ENCODE measurements around the gene PTPRH. TPM values are rescaled to one million over a fixed set of nuclear protein-coding genes. Genes with fewer than 3 reads are reported as not detected.
A peak's percentile ranks its signal among the peaks of the same experiment; 100 is the strongest.
"Not testable (repeated sequence)": the region's sequence is repeated elsewhere in the genome, so short reads cannot be mapped to it uniquely, and the experiment has no call there.

Gene PTPRH
- total RNA-seq, 1 experiment from 2014 or later, result 11.8 TPM

DNA sequence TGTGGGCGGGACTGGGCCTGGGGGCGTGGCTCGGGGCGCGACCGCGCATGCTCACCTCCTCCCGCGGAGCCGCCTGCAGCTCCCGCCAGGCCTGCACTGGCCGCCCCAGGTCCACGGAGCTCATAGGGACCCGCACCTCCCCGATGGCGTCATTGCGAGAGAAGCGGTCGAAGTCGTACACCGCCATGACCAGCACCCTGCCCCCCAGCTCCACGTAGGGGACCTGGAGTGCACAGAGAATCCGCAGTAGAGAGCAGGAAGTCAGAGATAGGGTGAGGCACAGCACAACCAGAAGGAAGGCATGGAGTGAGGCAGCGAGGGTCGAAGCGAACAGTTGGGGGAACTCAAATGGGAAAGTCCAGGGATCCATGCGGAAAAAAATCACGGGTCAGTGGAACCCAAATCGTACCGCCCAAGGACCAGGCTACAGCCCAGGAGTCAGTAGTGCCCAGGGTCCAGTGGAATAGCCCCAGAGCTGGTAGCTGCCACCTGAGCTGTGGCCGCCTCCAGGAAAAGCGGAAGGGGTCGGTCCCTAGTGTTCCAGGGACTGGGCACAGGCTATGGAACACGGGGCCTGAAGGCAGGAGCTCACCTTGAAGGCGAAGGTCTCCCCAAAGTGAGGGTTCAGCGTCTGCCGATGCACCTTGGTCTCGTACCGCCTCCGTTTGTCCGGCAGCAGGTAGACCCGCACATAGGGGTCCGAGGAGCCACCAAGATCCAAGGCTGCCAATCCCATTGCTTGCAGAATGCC, 34.0 kb downstream of the PTPRH start:
- Histone ChIP-seq H3K36me3 (no peaks in the 10 kb centered on the region), H3K9me3 (no peaks in the 10 kb centered on the region), H3K27me3 (peaks cover 7% of the 10 kb centered on the region), H3K4me3 (no peak overlapping the region)
- no peak for DNase-seq

DNA sequence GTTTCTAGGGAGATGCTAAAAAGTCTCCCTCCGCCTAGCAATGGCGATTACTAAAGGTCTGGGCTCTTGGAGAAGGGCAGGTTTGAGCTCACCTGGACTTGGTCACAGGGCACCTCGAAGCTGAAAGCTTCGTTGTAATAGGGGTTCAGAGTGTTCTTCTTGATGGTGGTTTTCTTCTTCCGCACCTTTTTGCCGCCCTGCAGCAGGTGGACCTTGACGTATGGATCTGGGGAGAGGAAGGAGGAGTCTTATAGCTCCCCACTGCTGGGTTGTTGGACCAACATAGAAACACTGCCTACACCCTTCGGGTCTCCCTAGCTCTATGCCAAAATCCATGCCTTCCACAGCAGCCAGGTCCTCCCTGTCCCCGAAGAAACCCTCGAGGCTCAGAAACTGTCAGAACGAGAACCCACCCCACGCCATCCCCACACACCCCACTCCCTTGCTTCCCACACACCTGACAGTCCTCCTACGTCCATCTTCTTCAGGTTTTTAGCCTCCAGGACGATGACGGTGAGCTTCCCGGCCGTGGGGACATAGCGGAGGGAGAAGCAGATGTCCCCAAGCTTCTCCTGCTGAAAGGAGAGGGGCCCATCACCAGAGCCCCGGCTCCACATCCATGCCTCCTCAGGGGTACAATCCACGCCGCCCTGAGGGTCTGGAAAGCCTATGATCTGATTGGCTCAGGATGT, 34.7 kb downstream of the PTPRH start:
- Histone ChIP-seq H3K36me3 (no peaks in the 10 kb centered on the region), H3K4me3 (peak overlapping the region; percentile 62; the same call in 1 of the 2 replicates), H3K27me3 (peaks cover 1% of the 10 kb centered on the region), H3K9me3 (no peaks in the 10 kb centered on the region)
- no peak for DNase-seq

DNA sequence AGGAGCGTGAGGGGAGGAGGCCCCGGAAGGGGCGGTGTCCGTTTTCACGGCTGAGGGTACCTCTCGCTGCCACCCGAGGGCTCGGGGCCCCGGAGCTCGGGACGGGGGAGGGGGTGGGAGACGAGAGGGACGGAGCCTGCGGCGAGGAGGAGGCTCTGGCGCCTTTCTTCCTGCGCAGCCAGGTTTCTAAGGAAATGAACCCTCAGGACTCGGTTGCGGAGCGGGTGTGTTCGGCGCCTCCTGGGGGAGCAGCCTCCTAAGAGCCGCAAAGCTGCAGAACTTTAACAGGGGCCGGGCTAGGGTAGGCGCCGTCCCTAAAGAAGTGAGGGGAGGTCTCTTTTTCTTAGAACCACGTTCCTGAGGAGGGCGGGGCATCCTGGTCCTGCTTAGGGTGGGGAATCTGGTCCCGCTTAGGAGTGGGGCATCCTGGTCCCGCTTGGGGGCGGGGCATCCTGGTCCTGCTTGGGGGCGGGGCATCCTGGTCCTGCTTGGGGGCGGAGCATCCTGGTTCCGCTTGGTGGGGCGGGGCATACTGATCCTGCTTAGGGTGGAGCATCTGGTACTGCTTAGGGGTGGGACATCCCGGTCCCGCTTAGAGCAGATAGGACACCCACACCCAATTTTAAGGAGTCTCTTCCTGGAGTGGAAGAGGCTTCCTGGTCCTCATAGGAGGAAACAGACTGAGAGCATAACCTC, 35.4 kb downstream of the PTPRH start:
- Histone ChIP-seq H3K9me3 (no peaks in the 10 kb centered on the region), H3K4me3 (peak overlapping the region; percentile 62), H3K27me3 (no peaks in the 10 kb centered on the region; the same call in 1 of the 2 replicates), H3K36me3 (no peaks in the 10 kb centered on the region)
- peak; percentile 88 for DNase-seq

DNA sequence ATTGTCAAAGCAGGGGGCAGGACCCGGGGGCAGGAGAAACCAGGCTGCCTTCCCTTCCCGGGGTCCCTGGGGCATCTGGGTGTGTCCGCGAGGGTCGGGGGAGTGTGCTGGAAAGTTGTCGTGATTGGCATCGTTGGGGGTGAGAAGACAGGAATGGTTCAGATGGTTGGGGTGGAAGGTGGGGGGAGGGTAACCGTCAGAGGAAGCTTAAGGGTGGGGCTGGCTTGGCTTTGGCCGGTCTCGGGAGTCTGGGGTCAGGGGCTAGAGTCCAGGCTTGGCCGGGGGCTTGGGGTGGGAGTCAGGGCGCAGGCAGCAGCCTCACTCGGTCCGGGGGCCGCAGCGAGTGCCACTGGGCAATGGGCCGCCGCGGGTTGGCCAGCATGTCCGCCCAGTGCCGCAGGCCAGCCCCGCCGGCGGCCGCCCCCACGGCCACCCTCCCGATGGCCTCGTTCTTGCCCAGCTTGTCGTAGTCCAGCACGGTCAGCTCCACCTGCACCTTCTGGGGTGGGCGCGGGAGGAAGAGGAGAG, 36.1 kb downstream of the PTPRH start:
- Histone ChIP-seq H3K4me3 (peak overlapping the region; percentile 62), H3K27me3 (no peaks in the 10 kb centered on the region; the same call in 1 of the 2 replicates), H3K36me3 (no peaks in the 10 kb centered on the region), H3K9me3 (no peaks in the 10 kb centered on the region)
- DNase-seq, result no peak

DNA sequence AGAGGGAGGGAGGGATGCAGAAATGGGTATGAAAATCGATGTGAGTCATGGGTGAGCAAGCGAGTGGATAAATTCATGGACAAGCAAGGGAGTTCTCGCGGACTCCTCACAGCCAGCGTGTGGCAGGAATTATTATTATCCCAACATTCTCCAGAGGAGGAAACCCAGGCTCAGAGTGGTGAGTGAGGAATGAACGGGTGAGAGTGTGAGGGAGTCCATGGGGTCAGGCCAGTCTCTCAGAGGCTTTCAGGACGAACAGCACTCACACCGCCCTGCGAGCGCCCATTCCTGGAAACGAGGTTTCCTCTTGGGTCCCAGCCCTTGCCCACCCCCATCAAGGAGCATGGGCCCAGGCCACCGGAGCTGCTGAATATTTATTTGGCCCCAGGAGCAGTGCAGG, 36.6 kb downstream of the PTPRH start:
- Histone ChIP-seq H3K4me3 (peak overlapping the region; percentile 62), H3K9me3 (no peaks in the 10 kb centered on the region), H3K36me3 (no peaks in the 10 kb centered on the region), H3K27me3 (peaks cover 1% of the 10 kb centered on the region; the same call in 1 of the 2 replicates)
- peak; percentile 71 for DNase-seq

DNA sequence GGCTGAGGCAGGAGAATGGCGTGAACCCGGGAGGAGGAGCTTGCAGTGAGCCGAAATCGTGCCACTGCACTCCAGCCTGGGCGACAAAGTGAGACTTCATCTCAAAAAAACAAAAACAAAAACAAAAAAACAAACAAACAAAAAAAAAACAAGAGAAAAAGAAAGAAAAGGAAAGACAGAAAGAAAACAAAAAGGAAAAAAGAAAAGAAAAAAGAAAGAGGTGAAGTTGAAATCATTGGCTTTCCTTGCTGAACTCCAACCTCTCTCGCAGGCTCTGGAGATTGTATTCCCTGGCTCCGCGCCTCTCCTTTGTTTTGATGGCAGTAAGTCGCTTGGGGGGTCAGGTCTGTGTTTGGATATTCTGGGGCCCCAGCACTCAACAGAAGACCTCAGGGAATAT, 37.0 kb downstream of the PTPRH start:
- not testable (repeated sequence) for DNase-seq, H3K27me3 ChIP-seq, H3K36me3 ChIP-seq, H3K9me3 ChIP-seq
- peak overlapping the region; percentile 62 for H3K4me3 ChIP-seq

DNA sequence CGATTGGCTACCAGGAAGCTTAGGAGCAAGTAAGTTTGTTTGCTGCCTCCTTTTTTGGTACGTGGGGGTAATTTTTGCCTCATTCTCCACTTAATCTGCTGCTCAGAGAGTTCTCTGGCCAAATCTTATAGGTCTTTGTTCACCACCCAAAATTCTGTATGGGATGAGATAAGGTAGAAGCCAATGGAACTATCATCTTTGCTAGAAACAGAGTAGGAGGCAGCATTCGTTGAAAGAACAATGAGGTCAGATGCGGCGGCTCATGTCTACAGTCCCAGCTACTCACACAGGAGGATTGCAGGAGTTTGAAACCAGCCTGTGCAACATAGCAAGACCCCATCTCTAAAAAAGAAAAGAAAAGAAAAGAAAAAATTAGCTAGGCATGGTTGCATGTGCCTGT, 37.9 kb downstream of the PTPRH start:
- peaks cover 3% of the 10 kb centered on the region; the same call in 1 of the 2 replicates for H3K27me3 ChIP-seq
- no peaks in the 10 kb centered on the region for H3K9me3 ChIP-seq
- H3K36me3 ChIP-seq, result no peaks in the 10 kb centered on the region
- H3K4me3 ChIP-seq, result no peak overlapping the region
- no peak for DNase-seq

DNA sequence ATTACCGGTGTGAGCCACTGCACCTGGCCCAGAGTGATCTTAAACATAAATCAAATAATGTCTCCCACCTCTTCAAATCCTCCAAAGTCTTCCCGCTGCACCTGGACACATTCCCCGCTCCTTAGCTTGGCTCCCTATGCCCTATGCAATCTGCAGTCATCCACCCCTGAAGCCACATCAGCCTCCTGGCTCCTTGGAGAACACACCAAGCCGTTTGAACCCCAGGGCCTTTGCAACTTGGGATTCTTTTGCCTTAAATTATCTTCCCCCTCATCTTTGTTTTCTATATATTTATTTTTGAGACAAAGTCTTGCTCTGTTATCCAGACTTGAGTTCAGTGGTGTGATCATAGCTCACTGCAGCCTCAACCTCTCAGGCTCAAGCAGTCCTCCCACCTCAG, 40.2 kb downstream of the PTPRH start:
- H3K36me3 ChIP-seq, result no peaks in the 10 kb centered on the region
- no peak for DNase-seq
- H3K4me3 ChIP-seq, result no peak overlapping the region
- no peaks in the 10 kb centered on the region for H3K9me3 ChIP-seq
- peaks cover 3% of the 10 kb centered on the region for H3K27me3 ChIP-seq

DNA sequence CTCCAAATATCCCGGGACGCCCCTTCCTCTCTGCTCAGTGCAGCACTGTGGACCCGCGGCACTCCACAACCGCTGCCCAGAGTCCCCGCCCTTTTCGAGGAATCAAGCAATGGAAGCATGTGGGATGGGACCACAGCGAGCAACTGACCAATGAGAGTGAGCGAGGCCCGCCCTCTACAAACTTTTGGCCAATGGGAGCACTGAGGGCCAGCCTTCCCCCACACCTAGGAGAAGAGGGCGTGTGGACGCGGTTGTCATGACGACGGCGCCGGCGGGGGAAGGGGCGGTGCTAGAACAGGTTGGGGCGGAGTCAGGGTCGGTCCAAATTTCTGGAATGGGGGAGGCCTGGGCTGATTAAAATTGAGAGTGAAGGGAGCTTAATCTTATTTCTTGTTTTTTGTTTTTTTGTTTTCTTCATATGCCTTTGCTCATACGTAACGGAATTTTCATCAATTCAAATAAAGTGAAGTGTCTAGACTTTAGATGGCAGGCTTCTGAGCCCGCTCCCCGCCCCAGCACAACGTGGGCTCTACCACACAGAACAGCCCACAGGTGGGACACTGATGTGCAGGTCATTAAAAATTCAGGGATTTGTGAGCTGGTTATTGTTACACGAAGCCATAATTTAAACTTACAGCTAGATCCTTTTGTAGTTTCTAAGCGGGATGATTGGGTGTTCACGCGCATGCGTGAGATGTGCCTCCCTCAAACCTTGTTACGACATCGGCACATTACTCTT, 42.6 kb downstream of the PTPRH start, which contains the start of gene DNAAF3:
Gene DNAAF3 (minus strand): TSS at position 84 of the 739 bp plus-strand sequence. CDS start 200 bp downstream, outside the sequence.
- H3K27me3 ChIP-seq, result peaks cover 5% of the 10 kb centered on the region
- no peaks in the 10 kb centered on the region for H3K36me3 ChIP-seq
- peak; percentile 98 for DNase-seq
- no peaks in the 10 kb centered on the region for H3K9me3 ChIP-seq
- H3K4me3 ChIP-seq, result peak within 1 kb of the TSS; percentile 52

DNA sequence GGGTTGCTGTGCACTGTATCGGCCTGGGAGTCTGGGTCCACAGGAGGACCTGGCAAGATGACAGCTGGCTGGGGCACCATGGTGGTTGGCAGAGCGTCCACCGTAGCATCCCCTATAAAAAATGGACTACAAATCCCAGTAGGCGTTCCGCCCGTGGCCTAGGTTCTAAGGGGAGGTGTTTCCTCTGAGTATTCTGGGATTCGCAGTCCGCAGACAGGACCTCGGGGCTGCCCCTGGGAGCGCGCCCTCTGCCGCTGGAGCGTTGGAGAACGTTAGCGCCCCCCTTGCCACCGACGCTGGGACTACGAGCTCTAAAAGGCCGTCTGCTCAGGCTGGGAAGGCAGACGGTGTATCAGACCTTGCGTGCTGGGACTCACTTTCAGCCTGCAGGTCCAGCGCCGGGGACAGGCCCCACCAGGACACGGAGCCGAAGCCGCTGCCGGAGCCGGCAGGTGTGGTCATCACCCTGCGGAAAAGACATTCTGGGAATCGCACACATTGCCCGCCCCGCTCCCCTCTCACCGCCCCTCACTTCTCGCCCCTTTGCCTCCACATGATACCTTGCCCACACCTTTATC, 43.3 kb downstream of the PTPRH start:
- peak; percentile 78 for DNase-seq
- peaks cover 5% of the 10 kb centered on the region for H3K27me3 ChIP-seq

DNA sequence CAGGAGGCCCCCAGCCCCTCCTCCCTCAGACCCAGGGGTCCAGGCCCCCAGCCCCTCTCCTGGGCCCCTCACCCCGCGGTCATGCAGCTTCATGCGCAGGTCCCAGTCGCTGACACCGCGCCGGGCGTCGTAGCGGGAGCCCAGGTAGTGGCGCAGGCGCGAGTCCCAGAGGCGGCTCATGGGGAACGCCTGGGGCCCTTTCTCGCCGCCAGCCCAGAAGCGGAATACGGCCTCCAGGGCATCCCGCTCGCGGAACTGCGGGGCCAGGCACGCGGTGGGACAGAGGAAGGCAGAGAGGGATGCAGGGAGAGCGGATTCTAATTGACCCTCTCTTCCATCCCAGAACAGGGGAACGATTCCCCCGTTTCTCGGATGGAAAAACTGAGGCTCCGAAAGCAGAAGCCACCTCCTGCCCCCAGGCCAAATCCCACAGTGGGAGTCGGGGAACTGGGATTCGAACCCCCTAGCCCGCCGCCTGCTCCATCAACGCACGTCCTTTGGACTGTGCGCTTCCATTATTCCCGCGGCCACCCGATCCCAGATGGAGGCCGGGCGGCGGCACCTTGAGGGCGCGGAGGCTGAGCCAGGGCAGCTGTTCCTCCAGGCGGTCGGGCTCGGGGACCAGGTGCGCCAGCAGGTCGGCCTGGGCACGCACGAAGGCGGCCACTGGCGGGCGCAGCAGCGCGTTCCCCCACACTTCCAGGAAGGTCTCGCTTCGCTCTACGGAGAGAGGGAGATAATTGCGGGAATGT, 47.6 kb downstream of the PTPRH start:
- DNase-seq, result no peak

More for the DNA sequence above, 43.3 kb downstream of the PTPRH start:
- Histone ChIP-seq H3K9me3 (no peaks in the 10 kb centered on the region), H3K36me3 (no peaks in the 10 kb centered on the region), H3K4me3 (peak overlapping the region; percentile 52)

DNA sequence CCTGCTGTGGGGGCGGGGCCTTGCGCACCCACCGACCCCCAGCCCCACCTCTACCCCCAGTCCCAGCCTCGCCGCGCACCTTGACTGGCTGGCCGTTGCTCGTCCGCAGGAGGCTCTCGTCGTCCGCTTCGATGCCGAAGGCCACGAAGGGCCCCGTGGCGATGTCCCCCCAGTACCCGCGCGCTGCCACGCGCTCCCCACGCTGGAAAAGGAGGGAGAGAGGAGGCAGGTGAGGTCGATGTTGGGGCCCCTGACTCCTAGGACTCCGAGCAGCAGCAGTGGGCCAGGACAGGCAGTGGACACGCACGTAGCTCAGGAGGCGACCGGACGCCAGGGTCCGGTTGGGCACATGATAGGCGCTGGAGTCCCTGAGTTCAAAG, 48.3 kb downstream of the PTPRH start:
- Histone ChIP-seq H3K4me3 (no peak overlapping the region), H3K9me3 (no peaks in the 10 kb centered on the region), H3K27me3 (peaks cover 2% of the 10 kb centered on the region; the same call in 1 of the 2 replicates), H3K36me3 (no peaks in the 10 kb centered on the region)
- no peak for DNase-seq

More for the DNA sequence above, 47.6 kb downstream of the PTPRH start:
- Histone ChIP-seq H3K36me3 (no peaks in the 10 kb centered on the region), H3K4me3 (no peak overlapping the region), H3K9me3 (no peaks in the 10 kb centered on the region), H3K27me3 (peaks cover 2% of the 10 kb centered on the region; the same call in 1 of the 2 replicates)

DNA sequence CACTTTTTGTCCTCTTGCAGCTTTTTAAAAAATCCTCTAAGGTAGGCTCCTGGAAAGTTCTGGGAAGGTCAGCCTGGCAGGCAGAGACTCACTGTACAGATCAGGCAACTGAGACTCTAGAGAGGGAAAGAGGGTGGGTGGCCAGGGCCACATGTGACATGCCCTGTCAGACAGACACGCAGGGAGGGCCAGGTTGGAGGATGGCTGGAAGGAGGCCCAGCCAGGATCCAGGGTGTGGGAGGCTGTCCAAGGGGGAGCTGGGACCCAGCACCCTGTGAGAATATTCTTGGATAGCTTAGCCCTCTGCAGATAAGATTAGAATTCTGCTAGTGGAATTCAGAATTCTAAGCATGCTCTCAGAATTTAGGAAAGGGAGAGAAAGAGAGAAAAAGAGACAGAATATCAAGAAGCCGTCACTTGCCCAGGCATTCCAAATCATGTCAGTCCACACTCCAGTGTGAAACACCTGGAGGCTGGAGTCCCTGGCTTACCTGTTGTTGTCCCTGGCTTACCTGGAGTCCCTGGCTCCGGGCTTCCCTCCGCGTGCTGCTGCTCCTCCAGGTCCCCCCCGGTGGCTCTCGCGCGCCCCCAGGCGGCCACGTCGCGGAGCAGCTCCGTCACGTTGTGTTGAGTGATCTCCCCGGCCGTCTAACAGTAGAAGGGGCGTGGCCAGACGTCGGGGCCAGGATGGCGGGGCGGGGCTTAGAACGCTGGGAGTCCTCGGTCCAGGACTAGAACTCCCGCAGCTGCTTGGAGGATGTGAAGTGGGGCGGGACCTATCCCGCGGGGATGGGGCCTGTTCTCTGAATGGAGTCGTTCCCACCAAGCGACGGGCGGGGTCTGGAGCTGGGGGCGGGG, 48.9 kb downstream of the PTPRH start:
- no peak overlapping the region for H3K4me3 ChIP-seq
- DNase-seq, result peak; percentile 92
- H3K36me3 ChIP-seq, result no peaks in the 10 kb centered on the region
- H3K9me3 ChIP-seq, result no peaks in the 10 kb centered on the region
- peaks cover 2% of the 10 kb centered on the region; the same call in 1 of the 2 replicates for H3K27me3 ChIP-seq
